Hematopoietic multipotent progenitor cell treated with erythropoietin and hydrocortisone succinate and interleukin-3 and kit ligand, for 17 days (in vitro differentiated cells): Measurements from ENCODE around the gene GALNS.
"Not testable (repeated sequence)": the region's sequence is repeated elsewhere in the genome, so short reads cannot be mapped to it uniquely, and the experiment has no call there.

Experiments used
- DNase-seq: peaks from one replicate; pipeline ENCODE4 v3.0.0-alpha.2; 2015; ENCODE audit warnings: low spot score

GALNS gene

GRCh38 chr16:88856828-88857727 lies at the start of gene GALNS, which contains the start of gene TRAPPC2L:
GALNS (minus strand) TSS chr16:88856947; CDS start chr16:88856877, 70 bp downstream.
TRAPPC2L (plus strand) TSS chr16:88857127; CDS start chr16:88857151, 24 bp downstream.
- DNase-seq, result peak; percentile 99

- no peak for DNase-seq
These were observed 49.3 kb upstream of the GALNS start for GRCh38 chr16:88906020-88906419.

GRCh38 chr16:88905563-88905962 lies 48.8 kb upstream of the GALNS start:
- no peak for DNase-seq

GRCh38 chr16:88904676-88905365 lies 48.1 kb upstream of the GALNS start:
- DNase-seq, result no peak

- no peak for DNase-seq
These were observed 46.5 kb upstream of the GALNS start for GRCh38 chr16:88903267-88903666.

GRCh38 chr16:88902744-88903143 lies 46.0 kb upstream of the GALNS start:
- no peak for DNase-seq

- DNase-seq, result no peak
These were observed 45.1 kb upstream of the GALNS start for GRCh38 chr16:88901718-88902337.

GRCh38 chr16:88900662-88901052 lies 43.9 kb upstream of the GALNS start:
- no peak for DNase-seq

- DNase-seq, result no peak
These were observed 43.3 kb upstream of the GALNS start for GRCh38 chr16:88899901-88900661.

GRCh38 chr16:88897696-88898425 lies 41.1 kb upstream of the GALNS start:
- DNase-seq, result no peak

- DNase-seq, result no peak
These were observed 39.7 kb upstream of the GALNS start for GRCh38 chr16:88896238-88897070.

GRCh38 chr16:88895335-88895734 lies 38.6 kb upstream of the GALNS start:
- no peak for DNase-seq

GRCh38 chr16:88894681-88895300 lies 38.0 kb upstream of the GALNS start:
- DNase-seq, result no peak

GRCh38 chr16:88894266-88894665 lies 37.5 kb upstream of the GALNS start:
- DNase-seq, result not testable (repeated sequence)

- no peak for DNase-seq
These were observed 36.6 kb upstream of the GALNS start for GRCh38 chr16:88893127-88893968.

GRCh38 chr16:88892065-88892464 lies 35.3 kb upstream of the GALNS start:
- no peak for DNase-seq

- DNase-seq, result no peak
These were observed 34.3 kb upstream of the GALNS start for GRCh38 chr16:88891083-88891482.

- DNase-seq, result not testable (repeated sequence)
These were observed 33.1 kb upstream of the GALNS start for GRCh38 chr16:88889702-88890352.
